Endodermal cell (in vitro differentiated cells): ENCODE measurements around the gene RPL27. TPM values are rescaled to one million over a fixed set of nuclear protein-coding genes. Genes with fewer than 3 reads are reported as not detected.

Experiments used
- DNase-seq: peaks from one replicate; pipeline ENCODE4 v3.0.0-alpha.2; 2017
- H3K27ac ChIP-seq: 2 replicates; pipeline ENCODE4 v1.5.1; 2013; ENCODE audit warnings: mild to moderate bottlenecking, low read depth, low read length, moderate library complexity
- H3K27me3 ChIP-seq: 2 replicates; pipeline ENCODE4 v1.6.1; 2013; ENCODE audit warnings: mild to moderate bottlenecking, low read length, moderate library complexity; ENCODE audit not compliant: insufficient read depth, control insufficient read depth, poor library complexity, severe bottlenecking
- H3K36me3 ChIP-seq: 2 replicates; pipeline ENCODE4 v1.7.0; 2013; ENCODE audit warnings: mild to moderate bottlenecking, low read length, moderate library complexity; ENCODE audit not compliant: control insufficient read depth, insufficient read depth
- H3K4me1 ChIP-seq: one replicate; pipeline ENCODE4 v1.7.0; 2013; ENCODE audit warnings: low read length; ENCODE audit not compliant: control insufficient read depth, insufficient read depth
- H3K4me3 ChIP-seq: 2 replicates; pipeline ENCODE4 v1.5.1; 2013; ENCODE audit warnings: mild to moderate bottlenecking, low read length, moderate library complexity
- H3K9ac ChIP-seq: 2 replicates; pipeline ENCODE4 v1.6.1; 2013; ENCODE audit warnings: mild to moderate bottlenecking, low read length, moderate library complexity; ENCODE audit not compliant: poor library complexity, severe bottlenecking; ENCODE audit errors: extremely low read depth
- H3K9me3 ChIP-seq: 2 replicates; pipeline ENCODE4 v1.6.1; 2013; ENCODE audit warnings: mild to moderate bottlenecking, low read length, moderate library complexity; ENCODE audit not compliant: control insufficient read depth
- H3K27ac Mint-ChIP-seq: 2 replicates; pipeline ENCODE4 v1.8.0; 2020; ENCODE audit warnings: mixed read lengths
- H3K27me3 Mint-ChIP-seq: 2 replicates; pipeline ENCODE4 v1.8.0; 2021; ENCODE audit warnings: mild to moderate bottlenecking, mixed read lengths; ENCODE audit not compliant: insufficient read depth
- H3K36me3 Mint-ChIP-seq: 2 replicates; pipeline ENCODE4 v1.8.0; 2020; ENCODE audit warnings: low read depth, mixed read lengths
- H3K4me1 Mint-ChIP-seq: 2 replicates; pipeline ENCODE4 v1.8.0; 2020; ENCODE audit warnings: mixed read lengths
- H3K4me3 Mint-ChIP-seq: 2 replicates; pipeline ENCODE4 v1.8.0; 2020; ENCODE audit warnings: mild to moderate bottlenecking, moderate library complexity, mixed read lengths
- H3K9me3 Mint-ChIP-seq: 2 replicates; pipeline ENCODE4 v1.8.0; 2020; ENCODE audit warnings: mild to moderate bottlenecking, mixed read lengths
- CTCF ChIP-seq: fragments of 200-600 bp; sonication (generic); conservative IDR thresholded peaks from 2 replicates; pipeline ENCODE4 v1.5.0; 2021; ENCODE audit warnings: antibody characterized with exemption, mild to moderate bottlenecking
- WGBS, 2 experiments: methylation state at CpG; one replicate each; pipeline versions ENCODE4 v1.1.5 to v1.1.7; 2013; ENCODE audit warnings: missing lambda C conversion rate in 2 of 2, mixed read lengths in 1 of 2; ENCODE audit not compliant: insufficient coverage in 1 of 2, insufficient read length in 1 of 2; 5-methylcytosine and 5-hydroxymethylcytosine counted together
- total RNA-seq, 2 donors: library from RNA; stranded (reverse); fragmentation: NEBNext Ultra II Directional in 1 of 2; extraction: Animal tissue kit (Norgen Biotek cat#: 25700) in 1 of 2; gene quantifications; 2 replicates in 1 of 2; 3 replicates in 1 of 2; pipeline ENCODE4 v1.2.1, GENCODE V29; 2021

Gene RPL27
- total RNA-seq, 2 donors from 2014 or later = 1,077 to 1,196 TPM

- TF ChIP-seq CTCF = no peak
- no peaks in the 10 kb centered on the region for H3K27me3 ChIP-seq
- no peak overlapping the region for H3K27ac ChIP-seq
- H3K9ac ChIP-seq = no peak overlapping the region
- H3K4me3 ChIP-seq = no peak overlapping the region
- no peak for DNase-seq
- WGBS, 2 experiments = 95% methylated on average over 1 of the region's 1 CpG; no CpG with 5 or more reads in 1 of the 2 experiments
- H3K9me3 Mint-ChIP-seq = no peaks in the 10 kb centered on the region
- no peaks in the 10 kb centered on the region for H3K9me3 ChIP-seq
- H3K36me3 ChIP-seq = peaks cover 80% of the 10 kb centered on the region
- no peak overlapping the region for H3K4me3 Mint-ChIP-seq
- H3K4me1 Mint-ChIP-seq = no peaks in the 10 kb centered on the region
- no peak overlapping the region for H3K27ac Mint-ChIP-seq
- no peaks in the 10 kb centered on the region for H3K27me3 Mint-ChIP-seq
- no peaks in the 10 kb centered on the region for H3K4me1 ChIP-seq
- peaks cover 69% of the 10 kb centered on the region for H3K36me3 Mint-ChIP-seq
These were observed 44.5 kb upstream of the RPL27 start for GRCh38 chr17:42953669-42954068.

GRCh38 chr17:42964161-42964932 is 33.9 kb upstream of the RPL27 start, which contains the start of gene AARSD1:
TSS of gene AARSD1 (minus strand) at chr17:42964454. CDS start at chr17:42964440, 14 bp downstream.
- Histone ChIP-seq H3K9ac (peak within 1 kb of the TSS; percentile 91), H3K4me1 (no peaks in the 10 kb centered on the region), H3K4me3 (peak within 1 kb of the TSS; percentile 87), H3K27me3 (no peaks in the 10 kb centered on the region), H3K36me3 (peaks cover 35% of the 10 kb centered on the region), H3K9me3 (no peaks in the 10 kb centered on the region), H3K27ac (peak within 1 kb of the TSS; percentile 65)
- WGBS, 2 experiments = 4 to 6% methylated on average over 22 to 43 of the region's 43 CpGs
- DNase-seq = peak; percentile 98
- Mint-ChIP-seq H3K9me3 (no peaks in the 10 kb centered on the region), H3K4me3 (peak within 1 kb of the TSS; percentile 92), H3K36me3 (peaks cover 33% of the 10 kb centered on the region), H3K4me1 (peaks cover 7% of the 10 kb centered on the region), H3K27me3 (no peaks in the 10 kb centered on the region), H3K27ac (peak within 1 kb of the TSS; percentile 98)
- no peak for TF ChIP-seq CTCF

GRCh38 chr17:42967925-42968324 is 30.3 kb upstream of the RPL27 start:
- Mint-ChIP-seq H3K4me3 (no peak overlapping the region), H3K4me1 (peaks cover 7% of the 10 kb centered on the region), H3K27me3 (no peaks in the 10 kb centered on the region), H3K27ac (no peak overlapping the region), H3K36me3 (peaks cover 14% of the 10 kb centered on the region), H3K9me3 (peaks cover 6% of the 10 kb centered on the region)
- H3K9ac ChIP-seq = no peak overlapping the region
- no peaks in the 10 kb centered on the region for H3K27me3 ChIP-seq
- WGBS, 2 experiments = 89 to 100% methylated on average over 1 of the region's 1 CpG
- H3K36me3 ChIP-seq = peaks cover 6% of the 10 kb centered on the region
- H3K4me1 ChIP-seq = no peaks in the 10 kb centered on the region
- H3K27ac ChIP-seq = no peak overlapping the region
- H3K4me3 ChIP-seq = no peak overlapping the region
- TF ChIP-seq CTCF = no peak
- no peak for DNase-seq
- H3K9me3 ChIP-seq = no peaks in the 10 kb centered on the region
